Measurements from ENCODE around the gene TPH1. TPM values are rescaled to one million over a fixed set of nuclear protein-coding genes. Genes with fewer than 3 reads are reported as not detected.

Gene TPH1
- total RNA-seq, 4 donors from 2014 or later: 0.06 to 0.38 (median 0.15) TPM

GRCh38 chr11:18088366-18088765 lies 42.3 kb upstream of the TPH1 start:
- Histone ChIP-seq H3K4me3 (no peak overlapping the region), H3K27me3 (no peaks in the 10 kb centered on the region), H3K9me3 (no peaks in the 10 kb centered on the region), H3K36me3 (peaks cover 3 to 100% (median 14%) of the 10 kb centered on the region in 3 donors), H3K27ac (no peak overlapping the region), H3K4me1 (no peaks in the 10 kb centered on the region)
- TF ChIP-seq POLR2A (IDR thresholded peaks at IDR 0.05) (no peak), CTCF (IDR thresholded peaks at IDR 0.05) (no peak)
- DNase-seq: no peak
- 96 to 100% methylated on average over 2 of the region's 2 CpGs for WGBS, 2 donors
- intact Hi-C loops (cut with DNase I): no loop called here

GRCh38 chr11:18081551-18081950 lies 35.5 kb upstream of the TPH1 start:
- no peak for TF ChIP-seq CTCF (IDR thresholded peaks at IDR 0.05)
- TF ChIP-seq POLR2A (IDR thresholded peaks at IDR 0.05): no peak
- intact Hi-C loops (cut with DNase I): no loop called here
- H3K9me3 ChIP-seq: no peaks in the 10 kb centered on the region
- no peak overlapping the region for H3K27ac ChIP-seq
- peaks cover 0 to 79% (median 3%) of the 10 kb centered on the region in 3 donors for H3K36me3 ChIP-seq
- H3K4me3 ChIP-seq: no peak overlapping the region
- no peak for DNase-seq
- H3K27me3 ChIP-seq: no peaks in the 10 kb centered on the region
- no peaks in the 10 kb centered on the region for H3K4me1 ChIP-seq
- 63 to 67% methylated on average over 2 of the region's 2 CpGs for WGBS, 2 donors

GRCh38 chr11:18080451-18080850 lies 34.4 kb upstream of the TPH1 start:
- H3K4me1 ChIP-seq: no peaks in the 10 kb centered on the region
- peaks cover 0 to 68% (median 0%) of the 10 kb centered on the region in 3 donors for H3K36me3 ChIP-seq
- no peak overlapping the region for H3K27ac ChIP-seq
- intact Hi-C loops (cut with DNase I): no loop called here
- no peak for DNase-seq
- no peak overlapping the region for H3K4me3 ChIP-seq
- TF ChIP-seq POLR2A (IDR thresholded peaks at IDR 0.05) (no peak), CTCF (IDR thresholded peaks at IDR 0.05) (no peak)
- H3K27me3 ChIP-seq: no peaks in the 10 kb centered on the region
- H3K9me3 ChIP-seq: no peaks in the 10 kb centered on the region
- 78% methylated on average over 4 of the region's 4 CpGs for WGBS, 2 donors

GRCh38 chr11:18078909-18079308 lies 32.8 kb upstream of the TPH1 start:
- intact Hi-C loops (cut with DNase I): no loop called here

GRCh38 chr11:18075444-18075843 lies 29.4 kb upstream of the TPH1 start:
- no peaks in the 10 kb centered on the region for H3K9me3 ChIP-seq
- intact Hi-C loops (cut with DNase I): no loop called here

More at GRCh38 chr11:18078909-18079308, 32.8 kb upstream of the TPH1 start:
- Histone ChIP-seq H3K36me3 (peaks cover 0 to 53% (median 0%) of the 10 kb centered on the region in 3 donors), H3K4me1 (no peaks in the 10 kb centered on the region), H3K4me3 (no peak overlapping the region), H3K9me3 (no peaks in the 10 kb centered on the region), H3K27me3 (no peaks in the 10 kb centered on the region), H3K27ac (no peak overlapping the region)
- WGBS, 2 donors: 84 to 94% methylated on average over 2 of the region's 2 CpGs
- no peak for TF ChIP-seq POLR2A (IDR thresholded peaks at IDR 0.05)
- no peak for TF ChIP-seq CTCF (IDR thresholded peaks at IDR 0.05)
- DNase-seq: no peak

More at GRCh38 chr11:18075444-18075843, 29.4 kb upstream of the TPH1 start:
- H3K27ac ChIP-seq: no peak overlapping the region
- no peak overlapping the region for H3K4me3 ChIP-seq
- 71 to 81% methylated on average over 3 of the region's 3 CpGs for WGBS, 2 donors
- H3K27me3 ChIP-seq: no peaks in the 10 kb centered on the region
- no peaks in the 10 kb centered on the region for H3K4me1 ChIP-seq
- no peak for DNase-seq
- no peak for TF ChIP-seq CTCF (IDR thresholded peaks at IDR 0.05)
- TF ChIP-seq POLR2A (IDR thresholded peaks at IDR 0.05): no peak
- H3K36me3 ChIP-seq: peaks cover 0 to 20% (median 0%) of the 10 kb centered on the region in 3 donors

Measured in esophagus squamous epithelium (tissue), 5 donors.